Ramos (cell line): ENCODE data around the gene ACADSB.

ENCODE experiments used
- in situ Hi-C: fragments of 300-500 bp; cut with MboI; formaldehyde crosslinking; loops from one replicate; pipeline ENCODE4 v1.14.3; 2022; ENCODE audit warnings: low sequenced_read_pairs; ENCODE audit not compliant: unreplicated experiment

The ACADSB gene

GRCh38 chr10:123000155-123000554, 8.7 kb upstream of the ACADSB start:
- in situ Hi-C loops: no loop called here

- in situ Hi-C loops: no loop called here
These were observed 7.4 kb upstream of the ACADSB start for GRCh38 chr10:123001370-123001769.

GRCh38 chr10:123004298-123004697, 4.5 kb upstream of the ACADSB start:
- in situ Hi-C loops: no loop called here

- in situ Hi-C loops: no loop called here
These were observed 1.1 kb upstream of the ACADSB start for GRCh38 chr10:123007558-123008354.

- in situ Hi-C loops: no loop called here
These were observed 457 bp downstream of the ACADSB start for GRCh38 chr10:123009105-123009820.

GRCh38 chr10:123011987-123012386, 3.2 kb downstream of the ACADSB start:
- in situ Hi-C loops: no loop called here

- in situ Hi-C loops: no loop called here
These were observed 4.9 kb downstream of the ACADSB start for GRCh38 chr10:123013456-123014419.

GRCh38 chr10:123014772-123015171, 6.0 kb downstream of the ACADSB start:
- in situ Hi-C loops: no loop called here

GRCh38 chr10:123016228-123016627, 7.4 kb downstream of the ACADSB start:
- in situ Hi-C loops: no loop called here

GRCh38 chr10:123017421-123018165, 8.8 kb downstream of the ACADSB start:
- in situ Hi-C loops: no loop called here

- in situ Hi-C loops: no loop called here
These were observed 9.7 kb downstream of the ACADSB start for GRCh38 chr10:123018531-123018930.

- in situ Hi-C loops: no loop called here
These were observed 10.5 kb downstream of the ACADSB start for GRCh38 chr10:123019264-123019663.

GRCh38 chr10:123019941-123020703, 11.3 kb downstream of the ACADSB start:
- in situ Hi-C loops: no loop called here

GRCh38 chr10:123021517-123021916, 12.7 kb downstream of the ACADSB start:
- in situ Hi-C loops: no loop called here

- in situ Hi-C loops: no loop called here
These were observed 15.7 kb downstream of the ACADSB start for GRCh38 chr10:123024540-123024939.

- in situ Hi-C loops: no loop called here
These were observed 17.5 kb downstream of the ACADSB start for GRCh38 chr10:123026302-123026701.

GRCh38 chr10:123027861-123028260, 19.1 kb downstream of the ACADSB start:
- in situ Hi-C loops: no loop called here

GRCh38 chr10:123031124-123031523, 22.3 kb downstream of the ACADSB start:
- in situ Hi-C loops: no loop called here

GRCh38 chr10:123034332-123034731, 25.5 kb downstream of the ACADSB start:
- in situ Hi-C loops: no loop called here
